ENCODE results near the gene FNDC3B. TPM values are rescaled to one million over a fixed set of nuclear protein-coding genes. Genes with fewer than 3 reads are reported as not detected.

Gene FNDC3B
- total and polyA plus RNA-seq, 2 of the 8 experiments (the other 6 are each of a cell fraction or from before 2014, with no cell fraction given) = 14.1 to 44.4 TPM

DNA sequence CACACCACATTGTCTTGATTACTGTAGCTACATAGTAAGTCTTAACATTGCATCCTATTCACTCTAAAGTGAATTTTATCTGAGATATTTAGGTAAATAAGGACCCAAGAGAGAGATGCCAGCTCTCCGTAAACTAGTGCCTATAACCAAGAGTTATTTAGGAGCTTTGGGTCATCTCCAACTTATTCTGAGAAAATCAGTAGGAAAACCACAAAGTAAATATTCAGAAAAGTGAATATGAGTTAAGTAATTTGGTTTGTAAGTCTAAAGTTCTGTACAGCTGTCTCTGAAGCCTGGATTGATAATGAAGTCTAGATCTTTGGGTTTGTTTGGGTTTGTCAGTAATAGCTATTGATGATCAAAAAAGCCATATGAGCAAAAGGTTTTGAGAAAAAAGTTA, 120.0 kb downstream of the FNDC3B start (continued):
- TF ChIP-seq, protein P1, sequence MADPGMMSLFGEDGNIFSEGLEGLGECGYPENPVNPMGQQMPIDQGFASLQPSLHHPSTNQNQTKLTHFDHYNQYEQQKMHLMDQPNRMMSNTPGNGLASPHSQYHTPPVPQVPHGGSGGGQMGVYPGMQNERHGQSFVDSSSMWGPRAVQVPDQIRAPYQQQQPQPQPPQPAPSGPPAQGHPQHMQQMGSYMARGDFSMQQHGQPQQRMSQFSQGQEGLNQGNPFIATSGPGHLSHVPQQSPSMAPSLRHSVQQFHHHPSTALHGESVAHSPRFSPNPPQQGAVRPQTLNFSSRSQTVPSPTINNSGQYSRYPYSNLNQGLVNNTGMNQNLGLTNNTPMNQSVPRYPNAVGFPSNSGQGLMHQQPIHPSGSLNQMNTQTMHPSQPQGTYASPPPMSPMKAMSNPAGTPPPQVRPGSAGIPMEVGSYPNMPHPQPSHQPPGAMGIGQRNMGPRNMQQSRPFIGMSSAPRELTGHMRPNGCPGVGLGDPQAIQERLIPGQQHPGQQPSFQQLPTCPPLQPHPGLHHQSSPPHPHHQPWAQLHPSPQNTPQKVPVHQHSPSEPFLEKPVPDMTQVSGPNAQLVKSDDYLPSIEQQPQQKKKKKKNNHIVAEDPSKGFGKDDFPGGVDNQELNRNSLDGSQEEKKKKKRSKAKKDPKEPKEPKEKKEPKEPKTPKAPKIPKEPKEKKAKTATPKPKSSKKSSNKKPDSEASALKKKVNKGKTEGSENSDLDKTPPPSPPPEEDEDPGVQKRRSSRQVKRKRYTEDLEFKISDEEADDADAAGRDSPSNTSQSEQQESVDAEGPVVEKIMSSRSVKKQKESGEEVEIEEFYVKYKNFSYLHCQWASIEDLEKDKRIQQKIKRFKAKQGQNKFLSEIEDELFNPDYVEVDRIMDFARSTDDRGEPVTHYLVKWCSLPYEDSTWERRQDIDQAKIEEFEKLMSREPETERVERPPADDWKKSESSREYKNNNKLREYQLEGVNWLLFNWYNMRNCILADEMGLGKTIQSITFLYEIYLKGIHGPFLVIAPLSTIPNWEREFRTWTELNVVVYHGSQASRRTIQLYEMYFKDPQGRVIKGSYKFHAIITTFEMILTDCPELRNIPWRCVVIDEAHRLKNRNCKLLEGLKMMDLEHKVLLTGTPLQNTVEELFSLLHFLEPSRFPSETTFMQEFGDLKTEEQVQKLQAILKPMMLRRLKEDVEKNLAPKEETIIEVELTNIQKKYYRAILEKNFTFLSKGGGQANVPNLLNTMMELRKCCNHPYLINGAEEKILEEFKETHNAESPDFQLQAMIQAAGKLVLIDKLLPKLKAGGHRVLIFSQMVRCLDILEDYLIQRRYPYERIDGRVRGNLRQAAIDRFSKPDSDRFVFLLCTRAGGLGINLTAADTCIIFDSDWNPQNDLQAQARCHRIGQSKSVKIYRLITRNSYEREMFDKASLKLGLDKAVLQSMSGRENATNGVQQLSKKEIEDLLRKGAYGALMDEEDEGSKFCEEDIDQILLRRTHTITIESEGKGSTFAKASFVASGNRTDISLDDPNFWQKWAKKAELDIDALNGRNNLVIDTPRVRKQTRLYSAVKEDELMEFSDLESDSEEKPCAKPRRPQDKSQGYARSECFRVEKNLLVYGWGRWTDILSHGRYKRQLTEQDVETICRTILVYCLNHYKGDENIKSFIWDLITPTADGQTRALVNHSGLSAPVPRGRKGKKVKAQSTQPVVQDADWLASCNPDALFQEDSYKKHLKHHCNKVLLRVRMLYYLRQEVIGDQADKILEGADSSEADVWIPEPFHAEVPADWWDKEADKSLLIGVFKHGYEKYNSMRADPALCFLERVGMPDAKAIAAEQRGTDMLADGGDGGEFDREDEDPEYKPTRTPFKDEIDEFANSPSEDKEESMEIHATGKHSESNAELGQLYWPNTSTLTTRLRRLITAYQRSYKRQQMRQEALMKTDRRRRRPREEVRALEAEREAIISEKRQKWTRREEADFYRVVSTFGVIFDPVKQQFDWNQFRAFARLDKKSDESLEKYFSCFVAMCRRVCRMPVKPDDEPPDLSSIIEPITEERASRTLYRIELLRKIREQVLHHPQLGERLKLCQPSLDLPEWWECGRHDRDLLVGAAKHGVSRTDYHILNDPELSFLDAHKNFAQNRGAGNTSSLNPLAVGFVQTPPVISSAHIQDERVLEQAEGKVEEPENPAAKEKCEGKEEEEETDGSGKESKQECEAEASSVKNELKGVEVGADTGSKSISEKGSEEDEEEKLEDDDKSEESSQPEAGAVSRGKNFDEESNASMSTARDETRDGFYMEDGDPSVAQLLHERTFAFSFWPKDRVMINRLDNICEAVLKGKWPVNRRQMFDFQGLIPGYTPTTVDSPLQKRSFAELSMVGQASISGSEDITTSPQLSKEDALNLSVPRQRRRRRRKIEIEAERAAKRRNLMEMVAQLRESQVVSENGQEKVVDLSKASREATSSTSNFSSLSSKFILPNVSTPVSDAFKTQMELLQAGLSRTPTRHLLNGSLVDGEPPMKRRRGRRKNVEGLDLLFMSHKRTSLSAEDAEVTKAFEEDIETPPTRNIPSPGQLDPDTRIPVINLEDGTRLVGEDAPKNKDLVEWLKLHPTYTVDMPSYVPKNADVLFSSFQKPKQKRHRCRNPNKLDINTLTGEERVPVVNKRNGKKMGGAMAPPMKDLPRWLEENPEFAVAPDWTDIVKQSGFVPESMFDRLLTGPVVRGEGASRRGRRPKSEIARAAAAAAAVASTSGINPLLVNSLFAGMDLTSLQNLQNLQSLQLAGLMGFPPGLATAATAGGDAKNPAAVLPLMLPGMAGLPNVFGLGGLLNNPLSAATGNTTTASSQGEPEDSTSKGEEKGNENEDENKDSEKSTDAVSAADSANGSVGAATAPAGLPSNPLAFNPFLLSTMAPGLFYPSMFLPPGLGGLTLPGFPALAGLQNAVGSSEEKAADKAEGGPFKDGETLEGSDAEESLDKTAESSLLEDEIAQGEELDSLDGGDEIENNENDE (IDR thresholded peaks at IDR 0.05; ENCODE audit: insufficient replicate concordance, low read length) = no peak
- TF ChIP-seq CREB1 (IDR thresholded peaks at IDR 0.05) = no peak
- no peak for TF ChIP-seq ASH2L (IDR thresholded peaks at IDR 0.05; ENCODE audit: low read length)
- no peak for TF ChIP-seq CHD2 (IDR thresholded peaks at IDR 0.05; ENCODE audit: low read length)
- no peak for TF ChIP-seq RXRA (IDR thresholded peaks at IDR 0.05; ENCODE audit: insufficient read depth, low read depth, low read length)
- no peak for TF ChIP-seq TCF12 (IDR thresholded peaks at IDR 0.05; ENCODE audit: low read depth, low read length)
- no peak for TF ChIP-seq BACH1 (IDR thresholded peaks at IDR 0.05; ENCODE audit: low read length)
- TF ChIP-seq PHF8 (conservative IDR thresholded peaks at IDR 0.05; ENCODE audit: low read depth, low read length) = no peak
- TF ChIP-seq, protein P2, sequence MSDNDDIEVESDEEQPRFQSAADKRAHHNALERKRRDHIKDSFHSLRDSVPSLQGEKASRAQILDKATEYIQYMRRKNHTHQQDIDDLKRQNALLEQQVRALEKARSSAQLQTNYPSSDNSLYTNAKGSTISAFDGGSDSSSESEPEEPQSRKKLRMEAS (IDR thresholded peaks at IDR 0.05) = no peak
